G401 (cell line): ENCODE data around the gene HNMT. TPM values are rescaled to one million over a fixed set of nuclear protein-coding genes. Genes with fewer than 3 reads are reported as not detected.
"Not testable (repeated sequence)": the region's sequence is repeated elsewhere in the genome, so short reads cannot be mapped to it uniquely, and the experiment has no call there.

Experiments used
- DNase-seq: peaks from one replicate; pipeline ENCODE4 v3.0.0-alpha.2; 2015; ENCODE audit warnings: low spot score
- in situ Hi-C: cut with HindIII; loops from 2 replicates; pipeline ENCODE4 v1.10.0; 2016; ENCODE audit warnings: low sequenced_read_pairs, mixed read lengths
- total RNA-seq: library from RNA; depleted of rRNA; stranded (reverse); fragments of >200 nt; shearing (Covaris generic); gene quantifications from 2 replicates; pipeline ENCODE4 v1.2.3, GENCODE V29; 2014

HNMT gene
- total RNA-seq, 1 experiment from 2014 or later: not detected

DNA sequence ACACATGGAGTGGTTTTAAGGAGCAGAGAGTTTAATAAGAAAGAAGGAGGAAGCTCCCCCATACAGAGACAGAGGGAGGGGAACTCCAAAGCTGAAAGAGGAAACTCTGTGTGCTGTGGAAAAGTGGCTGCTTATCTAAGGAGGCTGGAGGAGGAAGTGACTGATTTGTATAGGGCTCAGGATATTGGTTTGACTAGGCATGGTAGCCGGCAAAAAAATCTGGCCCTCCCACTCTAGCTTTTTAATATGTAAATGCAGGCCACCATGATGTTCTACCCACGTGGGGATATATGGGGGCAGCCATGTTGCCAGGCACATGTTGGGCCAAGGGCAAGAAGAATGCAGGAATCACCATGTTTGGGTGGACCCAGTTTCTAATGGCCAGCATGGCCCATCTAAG is 64.3 kb downstream of the HNMT start:
- in situ Hi-C loops: no loop called here
- no peak for DNase-seq

DNA sequence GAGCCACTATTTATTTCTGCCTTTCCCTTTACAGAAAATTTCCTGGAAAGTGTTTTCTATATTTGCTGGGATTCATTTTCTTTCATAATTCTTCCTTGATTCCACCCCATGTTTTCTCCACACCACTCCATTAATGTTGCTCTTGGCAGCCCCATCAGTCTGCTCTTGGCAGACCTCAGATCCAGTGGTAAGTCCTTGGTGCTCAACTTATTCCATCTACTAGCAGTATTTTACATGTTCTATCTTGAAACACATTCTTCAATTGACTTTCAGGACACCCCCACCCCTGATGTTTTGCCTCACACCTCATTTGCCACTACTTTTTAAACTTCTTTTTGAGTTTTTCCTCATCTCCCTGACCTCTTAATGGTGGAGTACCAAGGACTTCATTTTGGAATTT is 65.0 kb downstream of the HNMT start:
- DNase-seq: no peak
- in situ Hi-C loops: no loop called here

DNA sequence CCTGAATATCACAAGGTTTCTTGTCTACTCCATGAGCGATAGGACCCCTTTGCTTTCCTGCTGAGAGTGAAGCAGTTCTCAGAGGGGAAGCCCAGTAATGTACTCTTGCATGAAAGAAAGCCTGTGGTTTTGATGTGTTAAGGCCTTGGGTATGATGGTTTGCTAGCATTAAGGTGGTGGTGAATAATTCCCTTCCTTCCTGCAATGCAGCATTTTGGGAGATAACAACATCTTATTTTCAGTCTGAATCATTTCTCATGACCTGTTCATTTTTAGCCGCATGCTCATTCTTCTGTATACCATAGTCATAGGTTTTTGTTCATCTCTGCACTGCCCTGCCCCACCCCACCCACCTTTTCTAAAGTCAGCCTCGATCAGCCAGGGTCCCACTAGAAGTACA is 66.2 kb downstream of the HNMT start:
- in situ Hi-C loops: no loop called here
- DNase-seq: no peak

DNA sequence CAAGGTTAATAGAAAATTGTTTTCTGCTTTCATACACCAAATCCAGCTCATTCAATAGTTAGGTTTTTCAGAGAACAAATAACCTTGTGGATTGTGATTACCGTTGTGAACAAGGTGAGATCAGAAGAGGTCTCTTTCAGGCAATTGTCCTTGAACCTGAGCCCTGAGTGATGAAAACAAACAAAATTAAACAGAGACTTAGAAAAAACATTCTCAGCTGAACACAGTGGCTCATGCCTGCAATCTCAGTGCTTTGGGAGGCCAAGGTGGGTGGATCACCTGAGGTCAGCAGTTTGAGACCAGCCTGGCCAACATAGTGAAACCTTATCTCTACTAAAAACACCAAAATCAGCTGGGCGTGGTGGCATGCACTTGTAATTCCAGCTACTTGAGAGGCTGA is 68.1 kb downstream of the HNMT start:
- no peak for DNase-seq
- in situ Hi-C loops: no loop called here

DNA sequence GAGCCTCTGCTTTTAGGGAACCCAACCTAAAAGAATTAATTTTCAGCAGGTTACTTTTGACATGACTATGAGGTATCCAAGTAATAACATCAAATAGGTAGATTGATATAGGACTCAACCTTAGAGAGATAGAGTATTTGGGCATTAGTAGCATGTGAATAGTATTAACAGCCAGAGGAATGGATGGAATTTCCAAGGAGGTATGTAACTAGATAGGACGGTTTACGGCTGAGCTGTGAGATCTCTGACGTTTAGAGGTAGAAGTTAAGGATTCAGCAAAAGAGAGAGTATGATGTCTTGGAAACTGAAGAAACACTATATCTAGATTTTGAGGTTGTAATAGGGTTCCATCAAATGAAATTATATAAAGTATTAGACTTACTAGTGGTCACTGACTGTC is 70.3 kb downstream of the HNMT start:
- in situ Hi-C loops: no loop called here
- no peak for DNase-seq

DNA sequence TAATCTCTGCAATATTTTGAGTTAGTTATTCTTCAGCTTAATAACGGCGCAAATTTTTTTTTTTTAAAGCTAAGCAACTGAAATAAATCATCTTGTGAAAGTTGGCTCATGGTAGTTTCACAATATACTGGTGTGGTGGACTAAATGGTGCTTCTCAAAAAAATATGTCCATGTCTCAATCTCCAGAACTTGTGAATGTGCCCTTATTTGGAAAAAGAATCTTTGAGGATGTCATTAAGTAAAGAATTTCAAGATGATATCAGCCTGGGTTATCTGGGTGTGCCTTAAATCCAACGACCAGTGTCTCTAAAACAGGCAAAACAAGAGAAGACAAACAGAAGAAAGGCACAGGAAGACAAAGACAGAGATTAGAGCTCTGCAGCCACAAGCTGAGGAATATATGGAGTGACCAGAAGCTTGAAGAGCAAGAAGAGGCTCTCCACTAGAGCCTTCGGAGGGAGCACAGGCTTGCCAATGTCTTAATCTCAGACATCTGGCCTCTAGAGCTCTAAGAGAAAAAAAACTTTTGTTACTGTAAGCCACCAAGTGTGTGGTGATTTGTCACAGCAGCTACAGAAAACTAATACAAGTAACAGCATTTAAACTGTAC is 71.4 kb downstream of the HNMT start:
- no peak for DNase-seq
- in situ Hi-C loops: no loop called here

DNA sequence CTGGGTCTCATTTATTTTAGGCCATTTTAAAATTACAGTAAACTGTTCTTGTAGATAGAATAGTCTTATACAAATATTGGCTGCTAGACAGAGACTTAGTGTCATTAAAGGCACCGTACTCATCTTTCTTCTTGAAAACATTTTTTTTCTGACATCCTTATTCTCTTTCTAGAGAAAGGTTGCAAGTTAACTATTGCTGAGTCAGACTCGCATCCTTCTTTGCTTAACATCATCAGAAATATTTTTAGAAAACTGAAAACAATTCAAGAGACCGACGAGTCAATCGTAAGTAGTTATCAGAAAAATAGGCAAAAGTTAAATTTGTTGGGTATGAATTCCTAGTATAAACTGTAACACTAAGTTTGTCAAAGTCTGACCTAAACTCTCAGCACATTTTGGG is 72.2 kb downstream of the HNMT start:
- in situ Hi-C loops: no loop called here
- DNase-seq: no peak

DNA sequence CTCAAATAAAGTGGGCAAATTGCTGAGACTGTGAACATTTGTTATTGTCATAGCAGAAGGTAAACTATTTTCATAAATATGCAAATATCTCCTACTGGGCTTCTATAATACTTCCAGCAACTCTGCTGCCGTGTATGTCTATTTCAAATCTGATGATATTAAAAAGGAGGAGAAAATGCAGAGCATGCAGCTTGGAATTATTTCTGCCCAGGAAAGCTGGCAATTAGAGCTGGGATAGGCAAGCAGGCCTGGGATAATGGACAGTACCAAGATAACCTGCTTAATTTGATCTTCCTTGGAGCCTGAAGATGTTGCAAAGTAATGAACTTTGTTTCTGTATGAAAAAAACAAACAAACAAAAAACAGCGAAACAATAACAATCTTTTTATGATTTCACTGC is 72.8 kb downstream of the HNMT start:
- no peak for DNase-seq
- in situ Hi-C loops: no loop called here

DNA sequence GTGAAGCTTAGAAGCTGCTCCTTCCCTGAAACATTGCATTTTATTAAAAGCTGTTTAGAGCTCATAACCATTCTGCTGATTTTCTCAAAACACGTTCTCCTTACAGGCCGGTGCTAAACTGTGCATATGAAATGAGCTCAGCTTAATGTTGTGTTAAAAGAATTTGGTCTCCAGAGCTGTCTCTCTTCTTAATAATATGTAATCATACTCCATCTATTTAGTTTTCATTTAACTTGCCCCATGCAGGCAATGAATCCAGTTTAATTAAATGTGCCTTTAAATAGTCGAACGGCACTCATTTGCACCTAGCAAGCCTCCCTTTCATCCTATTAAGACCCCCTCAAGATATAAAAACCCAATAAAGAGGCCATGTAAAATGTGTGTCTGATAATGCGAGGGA is 76.3 kb downstream of the HNMT start:
- DNase-seq: no peak
- in situ Hi-C loops: no loop called here

DNA sequence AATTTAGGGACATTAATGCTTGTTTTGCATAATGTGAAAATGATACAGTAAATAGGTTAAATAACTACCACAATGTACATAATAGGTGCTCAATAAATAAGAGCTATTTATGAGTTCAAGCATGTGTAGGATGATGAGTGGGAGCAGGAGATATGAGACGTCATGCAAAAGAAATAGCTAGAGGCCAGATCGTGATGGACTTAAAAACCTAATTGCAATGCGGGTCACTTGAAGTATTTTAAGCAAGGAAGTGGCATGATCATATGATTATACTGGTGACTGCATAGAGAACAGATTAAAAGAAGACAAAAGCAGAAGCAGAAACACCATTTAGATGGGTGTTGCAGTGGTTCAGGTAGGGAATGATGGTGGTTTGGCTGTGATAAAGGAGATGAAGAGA is 78.0 kb downstream of the HNMT start:
- no peak for DNase-seq
- in situ Hi-C loops: no loop called here

DNA sequence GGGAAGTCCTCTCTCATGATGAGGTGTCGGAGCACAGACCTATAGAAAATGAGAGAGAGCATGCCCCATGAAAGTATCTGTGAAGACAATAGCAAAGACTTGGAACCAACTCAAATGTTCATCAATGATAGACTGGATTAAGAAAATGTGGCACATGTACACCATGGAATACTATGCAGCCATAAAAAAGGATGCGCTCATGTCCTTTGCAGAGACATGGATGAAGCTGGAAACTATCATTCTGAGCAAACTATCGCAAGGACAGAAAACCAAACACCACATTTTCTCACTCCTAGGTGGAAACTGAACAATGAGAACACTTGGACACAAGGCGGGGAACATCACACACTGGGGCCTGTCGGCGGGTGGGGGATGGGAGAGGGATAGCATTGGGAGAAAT is 79.3 kb downstream of the HNMT start:
- in situ Hi-C loops, DNase-seq: not testable (repeated sequence)

DNA sequence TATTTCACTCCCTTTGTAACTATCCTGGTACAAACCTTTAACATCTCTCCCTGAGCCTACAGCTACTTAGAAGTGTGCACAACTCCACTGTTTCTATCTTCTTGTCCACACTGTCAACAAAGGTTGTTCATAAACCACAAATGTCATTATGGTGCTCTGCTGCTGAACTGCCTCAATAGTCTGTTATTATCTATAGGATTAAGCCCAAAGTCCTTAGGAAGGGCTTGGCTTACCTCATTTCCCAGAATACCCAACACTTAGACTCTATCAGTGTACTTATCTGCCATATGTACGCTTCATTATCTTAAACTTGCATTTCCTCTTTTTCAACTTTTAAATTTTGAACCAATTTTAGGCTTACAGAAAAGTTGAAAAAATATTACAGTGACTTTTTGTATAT is 94.2 kb downstream of the HNMT start:
- in situ Hi-C loops: no loop called here

DNA sequence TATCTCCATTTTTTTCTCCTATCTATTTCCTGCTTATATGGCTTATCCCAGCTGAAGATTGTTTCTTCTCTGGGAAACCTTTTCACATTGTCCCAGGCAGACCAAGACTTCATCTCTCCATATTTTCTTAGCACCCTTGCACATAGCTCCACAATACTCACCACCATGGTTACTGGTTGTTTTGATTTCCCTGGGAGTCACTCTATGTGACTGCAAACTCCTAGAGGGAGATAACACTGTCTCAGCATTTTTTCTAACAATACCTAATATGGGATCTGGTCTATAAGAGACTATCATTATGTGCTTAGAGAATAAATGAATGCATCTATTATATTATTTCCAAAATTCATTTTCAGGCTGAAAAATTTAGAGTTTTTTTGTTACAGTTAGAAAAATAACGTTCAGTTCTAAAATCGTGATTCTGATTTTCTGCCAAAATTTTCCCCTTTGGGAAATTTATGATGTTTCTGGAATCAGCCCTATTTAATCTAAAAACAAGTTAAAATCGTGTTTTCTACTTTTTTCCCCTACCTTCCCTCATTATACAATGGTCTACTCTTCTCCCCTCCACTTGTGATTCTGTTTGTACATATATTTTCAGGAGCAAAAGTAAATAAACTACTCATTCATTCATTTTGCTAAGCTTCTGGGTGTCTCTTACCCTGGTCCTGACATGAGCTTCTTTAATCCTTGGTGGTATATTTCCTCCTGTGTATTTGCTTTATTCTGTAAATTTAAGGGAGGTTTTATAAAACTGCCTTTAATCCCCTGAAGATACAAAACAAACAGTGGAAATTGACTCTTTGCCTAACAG is 95.4 kb downstream of the HNMT start:
- in situ Hi-C loops: no loop called here
- no peak for DNase-seq

More for the DNA sequence above, 94.2 kb downstream of the HNMT start:
- no peak for DNase-seq

DNA sequence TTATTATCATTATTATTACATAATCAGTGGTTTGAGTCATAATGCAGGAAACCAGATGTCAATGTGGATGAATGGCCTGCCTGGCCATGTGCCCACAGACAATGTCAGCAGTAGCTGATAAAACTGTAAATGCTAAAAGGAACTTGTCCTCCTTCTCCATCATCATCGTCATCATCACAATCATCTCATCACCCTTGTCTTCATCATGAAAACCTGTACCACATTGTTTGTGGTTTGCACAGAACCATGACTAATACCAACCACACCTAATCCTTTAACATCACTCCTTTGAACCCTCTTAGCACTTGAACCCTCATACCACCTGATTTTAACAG is 96.0 kb downstream of the HNMT start:
- no peak for DNase-seq
- in situ Hi-C loops: no loop called here

DNA sequence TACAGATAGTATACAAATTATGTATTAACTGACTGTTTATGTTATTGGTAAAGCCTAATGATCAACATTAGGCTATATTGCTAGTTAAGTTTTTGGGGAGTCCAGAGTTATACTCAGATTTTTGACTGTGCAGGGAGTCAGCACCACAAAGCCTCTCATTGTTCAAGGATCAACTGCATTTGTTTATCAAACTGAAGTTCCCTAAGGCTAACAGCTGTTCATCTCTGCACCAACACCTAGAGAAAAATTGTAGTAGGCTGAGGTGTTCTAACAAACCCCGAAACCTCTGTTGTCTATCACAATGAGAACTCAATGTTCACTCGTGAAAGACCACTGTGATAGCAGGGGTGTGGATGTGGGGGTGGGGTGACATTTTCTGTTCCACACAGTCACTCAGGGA is 97.7 kb downstream of the HNMT start:
- DNase-seq: no peak
- in situ Hi-C loops: no loop called here

DNA sequence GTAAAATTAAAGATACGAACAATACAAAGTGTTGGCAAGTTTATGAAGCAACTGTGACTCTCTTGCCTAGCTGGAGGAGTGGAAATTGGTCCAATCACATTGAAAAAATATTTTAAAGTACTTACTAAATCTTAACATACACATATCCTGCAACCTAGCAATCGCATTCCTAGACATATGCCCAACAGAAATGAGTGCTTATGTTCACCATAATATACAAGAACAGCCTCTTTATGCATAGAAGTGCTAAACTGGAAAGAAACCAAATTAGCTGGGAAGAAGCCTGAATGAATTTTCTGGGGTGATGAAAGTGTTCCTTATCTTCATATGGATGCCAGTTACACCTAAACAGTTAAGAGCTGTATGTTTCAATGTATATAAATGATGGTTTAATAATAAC is 98.9 kb downstream of the HNMT start:
- in situ Hi-C loops: no loop called here
- no peak for DNase-seq
